Endodermal cell (in vitro differentiated cells): ENCODE measurements around the gene PLA2G4D. TPM values are rescaled to one million over a fixed set of nuclear protein-coding genes. Genes with fewer than 3 reads are reported as not detected.

ENCODE experiments used
- DNase-seq: peaks from one replicate; pipeline ENCODE4 v3.0.0-alpha.2; 2017
- H3K27ac ChIP-seq: 2 replicates; pipeline ENCODE4 v1.5.1; 2013; ENCODE audit warnings: mild to moderate bottlenecking, low read depth, low read length, moderate library complexity
- H3K27me3 ChIP-seq: 2 replicates; pipeline ENCODE4 v1.6.1; 2013; ENCODE audit warnings: mild to moderate bottlenecking, low read length, moderate library complexity; ENCODE audit not compliant: insufficient read depth, control insufficient read depth, poor library complexity, severe bottlenecking
- H3K36me3 ChIP-seq: 2 replicates; pipeline ENCODE4 v1.7.0; 2013; ENCODE audit warnings: mild to moderate bottlenecking, low read length, moderate library complexity; ENCODE audit not compliant: control insufficient read depth, insufficient read depth
- H3K4me1 ChIP-seq: one replicate; pipeline ENCODE4 v1.7.0; 2013; ENCODE audit warnings: low read length; ENCODE audit not compliant: control insufficient read depth, insufficient read depth
- H3K4me3 ChIP-seq: 2 replicates; pipeline ENCODE4 v1.5.1; 2013; ENCODE audit warnings: mild to moderate bottlenecking, low read length, moderate library complexity
- H3K9ac ChIP-seq: 2 replicates; pipeline ENCODE4 v1.6.1; 2013; ENCODE audit warnings: mild to moderate bottlenecking, low read length, moderate library complexity; ENCODE audit not compliant: poor library complexity, severe bottlenecking; ENCODE audit errors: extremely low read depth
- H3K9me3 ChIP-seq: 2 replicates; pipeline ENCODE4 v1.6.1; 2013; ENCODE audit warnings: mild to moderate bottlenecking, low read length, moderate library complexity; ENCODE audit not compliant: control insufficient read depth
- H3K27ac Mint-ChIP-seq: 2 replicates; pipeline ENCODE4 v1.8.0; 2020; ENCODE audit warnings: mixed read lengths
- H3K27me3 Mint-ChIP-seq: 2 replicates; pipeline ENCODE4 v1.8.0; 2021; ENCODE audit warnings: mild to moderate bottlenecking, mixed read lengths; ENCODE audit not compliant: insufficient read depth
- H3K36me3 Mint-ChIP-seq: 2 replicates; pipeline ENCODE4 v1.8.0; 2020; ENCODE audit warnings: low read depth, mixed read lengths
- H3K4me1 Mint-ChIP-seq: 2 replicates; pipeline ENCODE4 v1.8.0; 2020; ENCODE audit warnings: mixed read lengths
- H3K4me3 Mint-ChIP-seq: 2 replicates; pipeline ENCODE4 v1.8.0; 2020; ENCODE audit warnings: mild to moderate bottlenecking, moderate library complexity, mixed read lengths
- H3K9me3 Mint-ChIP-seq: 2 replicates; pipeline ENCODE4 v1.8.0; 2020; ENCODE audit warnings: mild to moderate bottlenecking, mixed read lengths
- CTCF ChIP-seq: fragments of 200-600 bp; sonication (generic); conservative IDR thresholded peaks from 2 replicates; pipeline ENCODE4 v1.5.0; 2021; ENCODE audit warnings: antibody characterized with exemption, mild to moderate bottlenecking
- WGBS, 2 experiments: methylation state at CpG; one replicate each; pipeline versions ENCODE4 v1.1.5 to v1.1.7; 2013; ENCODE audit warnings: missing lambda C conversion rate in 2 of 2, mixed read lengths in 1 of 2; ENCODE audit not compliant: insufficient coverage in 1 of 2, insufficient read length in 1 of 2; 5-methylcytosine and 5-hydroxymethylcytosine counted together
- total RNA-seq, 2 donors: library from RNA; stranded (reverse); fragmentation: NEBNext Ultra II Directional in 1 of 2; extraction: Animal tissue kit (Norgen Biotek cat#: 25700) in 1 of 2; gene quantifications; 2 replicates in 1 of 2; 3 replicates in 1 of 2; pipeline ENCODE4 v1.2.1, GENCODE V29; 2021

The PLA2G4D gene
- total RNA-seq, 2 donors from 2014 or later: not detected

DNA sequence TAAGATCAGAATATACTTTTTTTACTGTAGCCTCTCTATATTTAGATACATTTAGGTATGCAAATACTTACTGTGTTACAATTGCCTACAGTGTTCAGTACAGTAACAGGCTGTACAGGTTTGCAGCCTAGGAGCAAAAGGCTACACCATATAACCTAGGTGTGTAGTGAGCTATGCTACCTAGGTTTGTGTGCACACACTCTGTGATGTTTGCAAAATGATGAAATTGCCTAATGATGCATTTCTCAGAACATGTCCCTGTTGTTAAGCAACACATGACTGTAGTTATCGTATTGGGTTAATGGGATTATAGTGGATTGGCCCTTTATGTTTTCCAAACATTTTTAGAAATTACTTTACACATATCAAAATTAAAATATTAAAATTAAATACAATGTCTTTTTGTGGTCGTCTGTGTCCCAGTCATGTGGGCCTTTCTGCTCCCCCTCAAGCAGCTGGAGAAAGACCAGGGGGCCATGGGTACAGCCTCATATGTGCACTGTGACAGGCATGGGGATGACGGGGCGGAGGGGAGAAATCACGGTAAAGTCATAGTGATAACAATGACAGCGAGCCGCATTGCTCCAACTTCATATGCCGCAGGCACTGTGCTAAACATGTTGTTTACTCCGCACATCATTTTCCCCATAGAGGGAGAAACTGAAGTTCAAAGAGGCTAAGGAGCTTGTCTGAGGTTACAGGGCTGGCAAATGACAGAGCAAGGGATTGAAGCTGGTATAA lies 46.1 kb downstream of the PLA2G4D start:
- Mint-ChIP-seq H3K4me3 (no peak overlapping the region), H3K27me3 (peaks cover under 1% of the 10 kb centered on the region), H3K4me1 (peaks cover 26% of the 10 kb centered on the region), H3K9me3 (no peaks in the 10 kb centered on the region), H3K27ac (no peak overlapping the region), H3K36me3 (no peaks in the 10 kb centered on the region)
- Histone ChIP-seq H3K36me3 (no peaks in the 10 kb centered on the region), H3K27me3 (no peaks in the 10 kb centered on the region), H3K9me3 (no peaks in the 10 kb centered on the region), H3K9ac (no peak overlapping the region), H3K4me1 (peaks cover 15% of the 10 kb centered on the region), H3K4me3 (no peak overlapping the region), H3K27ac (no peak overlapping the region)
- DNase-seq: no peak
- WGBS, 2 experiments: 93 to 94% methylated on average over 8 of the region's 9 CpGs
- no peak for TF ChIP-seq CTCF

- H3K4me3 ChIP-seq: no peak overlapping the region
- H3K4me1 Mint-ChIP-seq: peaks cover 26% of the 10 kb centered on the region
- no peaks in the 10 kb centered on the region for H3K9me3 ChIP-seq
- TF ChIP-seq CTCF: no peak
- H3K4me3 Mint-ChIP-seq: no peak overlapping the region
- no peaks in the 10 kb centered on the region for H3K27me3 Mint-ChIP-seq
- no peaks in the 10 kb centered on the region for H3K36me3 ChIP-seq
- no peak overlapping the region for H3K9ac ChIP-seq
- 97 to 100% methylated on average over 1 to 2 of the region's 2 CpGs for WGBS, 2 experiments
- no peak overlapping the region for H3K27ac ChIP-seq
- no peaks in the 10 kb centered on the region for H3K9me3 Mint-ChIP-seq
- H3K36me3 Mint-ChIP-seq: no peaks in the 10 kb centered on the region
- H3K27ac Mint-ChIP-seq: no peak overlapping the region
- peaks cover 15% of the 10 kb centered on the region for H3K4me1 ChIP-seq
- H3K27me3 ChIP-seq: no peaks in the 10 kb centered on the region
- DNase-seq: peak; percentile 15
These were observed 47.8 kb downstream of the PLA2G4D start for GRCh38 chr15:42046597-42046996.

- 85 to 86% methylated on average over 7 to 8 of the region's 8 CpGs for WGBS, 2 experiments
- no peaks in the 10 kb centered on the region for H3K36me3 Mint-ChIP-seq
These were observed 49.1 kb downstream of the PLA2G4D start for GRCh38 chr15:42045211-42045615.

More at GRCh38 chr15:42045211-42045615, 49.1 kb downstream of the PLA2G4D start:
- H3K27ac ChIP-seq: no peak overlapping the region
- Mint-ChIP-seq H3K9me3 (no peaks in the 10 kb centered on the region), H3K27me3 (no peaks in the 10 kb centered on the region), H3K4me1 (peaks cover 18% of the 10 kb centered on the region), H3K27ac (no peak overlapping the region), H3K4me3 (no peak overlapping the region)
- no peak for TF ChIP-seq CTCF
- H3K9me3 ChIP-seq: no peaks in the 10 kb centered on the region
- H3K27me3 ChIP-seq: no peaks in the 10 kb centered on the region
- H3K4me3 ChIP-seq: no peak overlapping the region
- no peaks in the 10 kb centered on the region for H3K36me3 ChIP-seq
- H3K9ac ChIP-seq: no peak overlapping the region
- peaks cover 9% of the 10 kb centered on the region for H3K4me1 ChIP-seq
- DNase-seq: peak; percentile 30
